Stimulated activated CD8-positive, alpha-beta memory T cell treated with anti-CD3 and anti-CD28 coated beads, Interleukin-7, amount 100 ng/mL, for 1 hour (primary cell): Measurements from ENCODE around the gene ATG7.
"Not testable (repeated sequence)": the region's sequence is repeated elsewhere in the genome, so short reads cannot be mapped to it uniquely, and the experiment has no call there.

Source experiments
- DNase-seq, 2 donors: peaks; one replicate each; pipeline ENCODE4 v3.0.0-alpha.2; 2020; ENCODE audit warnings: low read depth in 2 of 2

ATG7 gene

GRCh38 chr3:11568503-11569155 lies 296.4 kb downstream of the ATG7 start:
- DNase-seq, result no peak

GRCh38 chr3:11569156-11569741 lies 297.1 kb downstream of the ATG7 start:
- DNase-seq, result no peak

- DNase-seq, result no peak
These were observed 298.1 kb downstream of the ATG7 start for GRCh38 chr3:11570251-11570650.

- no peak for DNase-seq
These were observed 298.7 kb downstream of the ATG7 start for GRCh38 chr3:11570789-11571495.

- not testable (repeated sequence) for DNase-seq
These were observed 300.5 kb downstream of the ATG7 start for GRCh38 chr3:11572660-11573059.

GRCh38 chr3:11574981-11575669 lies 302.9 kb downstream of the ATG7 start:
- DNase-seq, result no peak

- no peak for DNase-seq
These were observed 303.5 kb downstream of the ATG7 start for GRCh38 chr3:11575677-11576076.

GRCh38 chr3:11576453-11576852 lies 304.3 kb downstream of the ATG7 start:
- DNase-seq, result no peak

GRCh38 chr3:11578169-11578568 lies 306.0 kb downstream of the ATG7 start:
- no peak for DNase-seq

- no peak for DNase-seq
These were observed 308.4 kb downstream of the ATG7 start for GRCh38 chr3:11580645-11581044.

GRCh38 chr3:11581237-11582190 lies 309.3 kb downstream of the ATG7 start:
- no peak for DNase-seq

- DNase-seq, result no peak
These were observed 310.2 kb downstream of the ATG7 start for GRCh38 chr3:11582191-11582968.

GRCh38 chr3:11583235-11583634 lies 311.0 kb downstream of the ATG7 start:
- DNase-seq, result no peak

GRCh38 chr3:11583638-11584046 lies 311.4 kb downstream of the ATG7 start:
- DNase-seq, result no peak

GRCh38 chr3:11584570-11584969 lies 312.4 kb downstream of the ATG7 start:
- DNase-seq, result no peak

GRCh38 chr3:11587766-11588165 lies 315.6 kb downstream of the ATG7 start:
- no peak for DNase-seq

- DNase-seq, result no peak
These were observed 316.1 kb downstream of the ATG7 start for GRCh38 chr3:11588338-11588737.

GRCh38 chr3:11588755-11589154 lies 316.6 kb downstream of the ATG7 start:
- no peak for DNase-seq

- DNase-seq, result no peak
These were observed 317.5 kb downstream of the ATG7 start for GRCh38 chr3:11589706-11590105.

- no peak for DNase-seq
These were observed 318.8 kb downstream of the ATG7 start for GRCh38 chr3:11591002-11591355.
